SK-N-MC (cell line): ENCODE data around the gene CDKN2B-AS1.

Source experiments
- DNase-seq: peaks from one replicate; pipeline ENCODE4 v3.0.0-alpha.2; 2011; ENCODE audit warnings: low read depth, low spot score
- H3K27ac ChIP-seq: fragments of 200-600 bp; sonication (generic); 2 replicates; pipeline ENCODE4 v1.5.1; 2016; ENCODE audit warnings: mixed run types
- H3K36me3 ChIP-seq: fragments of 200-600 bp; sonication (generic); 2 replicates; pipeline ENCODE4 v1.6.1; 2017; ENCODE audit warnings: antibody characterized with exemption, low read length, mixed read lengths; ENCODE audit not compliant: insufficient read depth
- H3K4me3 ChIP-seq: fragments of 200-600 bp; sonication (generic); 2 replicates; pipeline ENCODE4 v1.5.1; 2016
- H3K9ac ChIP-seq: fragments of 200-600 bp; sonication (generic); 2 replicates; pipeline ENCODE4 v1.8.0; 2017; ENCODE audit warnings: mixed run types, mixed read lengths; ENCODE audit not compliant: insufficient read length
- H3K9me3 ChIP-seq: fragments of 200-600 bp; sonication (generic); 2 replicates; pipeline ENCODE4 v1.6.1; 2017; ENCODE audit warnings: low read depth, mild to moderate bottlenecking, antibody characterized with exemption, low read length, moderate library complexity, mixed read lengths
- EZH2 ChIP-seq: fragments of 200-600 bp; sonication (generic); IDR thresholded peaks from one replicate; pipeline ENCODE4 v1.6.1; 2017; ENCODE audit warnings: antibody characterized with exemption
- FOXP2 ChIP-seq: optimal IDR thresholded peaks from 2 replicates; pipeline ENCODE3; 2011; ENCODE audit warnings: mild to moderate bottlenecking, moderate library complexity; ENCODE audit not compliant: insufficient read depth; ENCODE audit errors: extremely low read length, control extremely low read depth
- POLR2AphosphoS5 ChIP-seq: IDR thresholded peaks from 2 replicates; pipeline ENCODE4 v1.6.1; 2012; ENCODE audit warnings: mild to moderate bottlenecking, low read depth, low read length, borderline replicate concordance

Gene CDKN2B-AS1

DNA sequence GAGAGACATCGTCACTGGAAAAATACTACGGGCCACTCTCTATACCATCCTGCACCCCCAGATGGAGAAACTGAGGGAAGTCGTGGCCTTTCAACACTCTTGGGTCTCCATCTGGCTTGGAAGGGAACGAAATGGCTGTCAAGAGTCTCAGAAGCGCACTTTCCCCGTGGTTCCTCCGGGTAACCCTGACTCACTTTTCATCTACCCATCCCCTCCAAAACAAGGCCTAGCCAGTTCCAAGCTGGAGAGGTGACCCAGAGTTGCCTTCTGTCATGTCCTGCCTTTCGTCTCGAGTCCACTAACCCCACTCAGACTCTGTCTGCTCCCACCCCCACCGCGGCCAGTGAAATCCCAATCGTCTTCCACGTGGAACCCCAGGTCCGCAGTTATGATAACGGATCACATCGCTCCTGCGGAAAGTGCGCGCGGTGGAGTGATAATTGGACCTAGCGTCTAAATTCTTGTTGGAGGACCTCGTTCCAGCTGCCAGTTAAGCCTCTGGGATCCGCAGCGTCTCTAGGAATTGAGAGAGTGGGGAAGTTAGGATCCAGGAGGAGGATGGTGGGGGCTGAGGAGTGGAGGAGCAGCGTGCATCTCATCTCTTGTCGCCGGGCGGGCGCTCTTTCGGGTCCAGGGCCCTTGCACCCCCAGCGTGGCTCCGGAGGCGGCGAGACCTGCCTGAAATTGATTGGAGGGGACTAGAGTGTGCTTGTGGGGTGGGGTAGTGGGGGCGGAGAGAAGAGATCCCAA, 5.0 kb upstream of the CDKN2B-AS1 start:
- TF ChIP-seq POLR2AphosphoS5, result no peak
- TF ChIP-seq EZH2, result no peak
- no peak for TF ChIP-seq FOXP2
- peak overlapping the region; percentile 80 for H3K4me3 ChIP-seq
- H3K36me3 ChIP-seq, result peaks cover 11% of the 10 kb centered on the region
- DNase-seq, result no peak
- peak overlapping the region; percentile 96 for H3K27ac ChIP-seq
- H3K9me3 ChIP-seq, result no peaks in the 10 kb centered on the region
- H3K9ac ChIP-seq, result no peak overlapping the region

DNA sequence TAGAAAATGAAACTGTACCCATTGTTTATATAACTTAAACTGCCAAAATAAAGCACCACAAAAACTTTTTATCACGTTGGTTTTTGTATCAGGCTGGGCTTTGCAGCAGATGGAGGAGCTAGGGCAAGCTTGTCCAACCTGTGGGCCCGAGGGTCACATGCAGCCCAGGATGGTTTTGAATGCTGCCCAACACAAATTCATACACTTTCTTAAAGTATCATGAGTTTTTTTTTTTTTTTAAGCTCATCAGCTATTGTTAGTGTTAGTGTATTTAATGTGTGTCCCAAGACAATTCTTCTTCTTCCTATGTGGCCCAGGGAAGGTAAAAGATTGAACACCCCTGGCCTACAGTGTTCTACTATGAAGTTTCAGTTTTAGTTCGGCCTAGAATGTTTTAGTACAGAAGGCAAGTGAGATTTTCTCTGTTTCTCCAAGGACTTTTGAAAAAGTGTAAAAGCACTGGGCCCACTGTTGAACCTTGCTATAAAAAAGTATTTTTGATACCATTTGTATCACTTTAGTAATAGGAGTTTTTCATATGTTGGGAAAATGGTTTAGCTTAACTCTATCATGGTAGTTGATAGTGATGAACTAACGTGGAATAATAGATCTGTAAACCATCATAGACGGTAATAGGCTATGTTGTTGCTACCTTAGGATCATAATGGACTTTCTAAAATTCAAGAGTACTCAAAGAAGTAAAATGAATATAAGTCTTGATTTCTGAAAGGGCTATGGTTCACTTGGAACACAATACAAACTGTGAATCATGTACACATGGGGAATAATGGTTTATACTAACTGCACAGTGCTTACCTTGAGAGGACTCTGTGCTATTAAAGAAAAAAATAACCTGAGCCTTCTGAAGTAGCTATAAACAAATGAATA, 3.3 kb upstream of the CDKN2B-AS1 start:
- Histone ChIP-seq H3K36me3 (peaks cover 11% of the 10 kb centered on the region), H3K27ac (peak overlapping the region; percentile 48; the same call in 1 of the 2 replicates), H3K9me3 (no peaks in the 10 kb centered on the region), H3K4me3 (peak overlapping the region; percentile 92), H3K9ac (peak overlapping the region; percentile 90)
- no peak for DNase-seq
- no peak for TF ChIP-seq EZH2
- TF ChIP-seq FOXP2, result no peak
- no peak for TF ChIP-seq POLR2AphosphoS5

DNA sequence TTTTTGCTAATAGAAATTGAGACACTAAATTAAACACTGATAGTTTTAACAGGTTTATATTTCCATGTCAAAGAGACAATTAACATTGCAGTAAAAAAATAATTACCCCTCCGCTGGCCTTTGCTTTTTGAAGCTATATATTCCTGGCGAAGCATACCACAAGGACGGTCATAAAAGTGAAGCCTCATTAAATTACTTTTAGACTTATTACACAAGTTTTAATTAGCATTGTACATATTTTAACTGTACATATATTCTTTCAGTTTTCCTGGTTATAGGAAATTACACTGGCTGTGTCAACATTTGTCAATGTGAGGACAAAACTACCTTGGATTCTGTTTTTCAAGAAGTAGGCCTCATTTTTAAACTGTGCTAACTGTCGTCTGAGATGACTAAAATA, 1.6 kb upstream of the CDKN2B-AS1 start:
- peak overlapping the region; percentile 92 for H3K4me3 ChIP-seq
- no peak for DNase-seq
- H3K9ac ChIP-seq, result peak overlapping the region; percentile 90
- H3K9me3 ChIP-seq, result no peaks in the 10 kb centered on the region
- H3K36me3 ChIP-seq, result peaks cover 15% of the 10 kb centered on the region
- no peak for TF ChIP-seq FOXP2
- TF ChIP-seq EZH2, result no peak
- no peak for TF ChIP-seq POLR2AphosphoS5
- H3K27ac ChIP-seq, result peak overlapping the region; percentile 84

DNA sequence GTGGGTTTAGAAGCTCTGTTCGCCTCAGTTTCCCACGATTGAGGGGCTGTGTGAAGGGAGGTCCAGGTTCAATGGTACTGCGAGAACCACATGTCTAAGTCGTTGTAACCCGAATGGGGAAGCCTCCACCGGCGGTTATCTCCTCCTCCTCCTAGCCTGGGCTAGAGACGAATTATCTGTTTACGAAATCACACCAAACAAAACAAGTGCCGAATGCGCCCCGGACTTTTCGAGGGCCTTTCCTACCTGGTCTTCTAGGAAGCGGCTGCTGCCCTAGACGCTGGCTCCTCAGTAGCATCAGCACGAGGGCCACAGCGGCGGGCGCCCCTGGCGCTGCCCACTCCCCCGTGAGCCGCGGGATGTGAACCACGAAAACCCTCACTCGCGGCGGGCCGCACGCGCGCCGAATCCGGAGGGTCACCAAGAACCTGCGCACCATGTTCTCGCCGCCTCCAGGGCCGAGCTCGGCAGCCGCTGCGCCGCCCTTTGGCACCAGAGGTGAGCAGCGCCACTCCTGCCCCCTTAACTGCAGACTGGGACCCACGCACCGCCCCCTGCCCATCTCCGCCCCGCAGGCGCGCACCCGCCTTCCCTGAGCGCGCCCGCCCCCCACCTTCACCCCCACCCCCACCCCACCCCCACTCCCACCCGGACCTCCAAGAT, 567 bp upstream of the CDKN2B-AS1 start, which contains the start of gene CDKN2A:
Gene CDKN2A, minus strand, starts transcription at position 500 of the 663 bp plus-strand sequence.
- no peaks in the 10 kb centered on the region for H3K9me3 ChIP-seq
- peak within 1 kb of the TSS; percentile 97 for H3K27ac ChIP-seq

DNA sequence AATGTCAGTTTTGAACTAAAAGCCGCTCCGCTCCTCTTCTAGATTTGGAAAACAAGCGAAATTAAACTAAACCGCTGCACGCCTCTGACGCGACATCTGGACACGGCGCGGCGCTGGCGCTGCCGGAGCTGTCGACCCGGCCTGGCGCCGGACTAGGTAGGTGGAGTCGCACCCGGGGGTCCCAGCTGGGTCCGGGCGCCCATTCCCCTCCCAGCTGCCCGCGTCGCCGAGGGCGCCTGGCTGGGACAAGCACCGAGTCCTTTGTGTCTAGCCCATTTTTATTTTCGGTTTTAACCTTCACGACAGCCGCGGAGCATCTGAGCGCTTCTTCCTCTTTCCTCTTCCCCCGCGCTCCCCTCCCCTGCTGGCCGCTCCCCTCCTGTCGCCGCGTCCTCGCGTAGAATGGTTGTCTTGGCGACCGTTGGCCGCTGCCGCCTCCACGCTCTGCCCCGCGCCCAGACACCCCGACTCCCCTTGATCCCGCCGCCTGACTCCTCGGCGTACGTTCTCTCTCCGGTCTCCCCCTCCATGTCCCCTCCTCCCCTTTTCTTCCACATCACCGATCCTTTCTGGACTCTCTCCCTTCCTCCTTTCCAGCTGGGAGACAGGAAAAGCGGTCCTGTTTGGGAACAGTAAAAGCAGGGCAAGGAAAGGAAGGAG, 545 bp downstream of the CDKN2B-AS1 start:
- Histone ChIP-seq H3K9ac (peak overlapping the region; percentile 88), H3K36me3 (peaks cover 6% of the 10 kb centered on the region), H3K27ac (peak overlapping the region; percentile 97), H3K9me3 (no peaks in the 10 kb centered on the region), H3K4me3 (peak overlapping the region; percentile 95)
- DNase-seq, result no peak
- TF ChIP-seq FOXP2, result no peak
- TF ChIP-seq POLR2AphosphoS5, result no peak
- TF ChIP-seq EZH2, result no peak

More for the DNA sequence above, 567 bp upstream of the CDKN2B-AS1 start, which contains the start of gene CDKN2A:
- peak within 1 kb of the TSS; percentile 95 for H3K4me3 ChIP-seq
- TF ChIP-seq EZH2 (no peak), FOXP2 (no peak), POLR2AphosphoS5 (peak; percentile 75)
- no peak for DNase-seq
- H3K36me3 ChIP-seq, result peaks cover 15% of the 10 kb centered on the region
- peak within 1 kb of the TSS; percentile 90 for H3K9ac ChIP-seq

DNA sequence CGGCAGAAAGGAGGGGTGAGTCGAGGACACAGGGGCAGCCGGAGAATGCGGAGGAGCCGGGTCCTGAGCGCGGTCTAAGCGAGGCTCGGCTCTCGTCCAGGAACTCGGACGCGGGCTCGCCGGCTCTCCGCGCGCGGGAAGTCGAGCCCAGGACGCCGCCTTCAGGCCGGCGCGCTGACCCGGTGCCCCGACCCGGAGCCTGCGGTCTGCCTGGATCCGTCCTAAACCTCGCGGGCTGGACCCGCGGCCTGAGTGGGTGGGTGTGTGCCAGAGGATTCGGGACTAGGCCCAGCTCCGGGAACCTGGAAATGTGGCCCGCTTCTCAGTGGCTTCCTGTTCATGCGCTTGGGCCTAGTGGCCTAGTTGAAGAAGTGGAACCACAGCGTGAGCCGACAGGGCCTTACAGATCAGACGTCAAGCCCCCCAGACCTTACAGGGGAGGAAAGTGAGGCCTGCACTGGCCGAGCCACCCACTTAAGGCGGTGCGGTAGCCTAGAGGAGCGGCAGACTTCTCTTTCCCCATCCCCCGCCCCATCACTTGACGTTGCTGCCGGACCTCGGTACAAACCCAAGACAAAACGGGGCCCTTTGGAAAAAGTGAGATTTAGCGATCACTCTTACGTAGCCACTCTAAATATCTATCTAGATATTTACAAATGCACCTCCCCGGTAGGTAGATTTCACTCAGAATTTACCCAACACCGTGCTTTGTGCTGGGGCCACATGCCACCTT, 1.2 kb downstream of the CDKN2B-AS1 start:
- no peak for DNase-seq
- peak overlapping the region; percentile 88 for H3K9ac ChIP-seq
- H3K27ac ChIP-seq, result peak overlapping the region; percentile 97

DNA sequence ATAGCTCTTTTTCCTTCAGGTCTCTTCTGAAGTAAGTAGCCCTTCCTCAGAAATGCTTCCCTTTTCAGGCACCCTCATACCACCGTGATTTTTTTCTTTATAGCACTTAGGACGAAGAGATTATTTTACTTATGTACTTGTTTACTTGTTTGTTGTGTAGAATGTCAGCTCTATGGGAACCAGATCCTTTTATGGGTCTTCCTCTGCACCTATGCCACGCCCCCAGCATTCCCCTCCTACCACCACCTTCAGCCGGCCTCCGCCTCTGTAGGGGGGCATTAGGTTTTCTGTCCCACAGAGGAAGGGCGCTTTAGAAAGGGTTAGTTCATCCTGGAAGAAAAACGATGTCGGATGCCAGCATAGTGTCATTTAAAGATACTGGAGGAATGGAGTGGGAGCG, 1.8 kb downstream of the CDKN2B-AS1 start:
- no peak for DNase-seq
- Histone ChIP-seq H3K27ac (peak overlapping the region; percentile 97; the same call in 1 of the 2 replicates), H3K36me3 (0 out of 2 replicates have a peak, but pooled peaks cover 4% of the 10 kb centered on the region), H3K4me3 (peak overlapping the region; percentile 95), H3K9me3 (no peaks in the 10 kb centered on the region), H3K9ac (peak overlapping the region; percentile 88)
- TF ChIP-seq FOXP2 (no peak), EZH2 (no peak), POLR2AphosphoS5 (0 out of 2 replicates have a peak, but pooled peaks have one; percentile 45)

More for the DNA sequence above, 1.2 kb downstream of the CDKN2B-AS1 start:
- 0 out of 2 replicates have a peak, but pooled peaks cover 4% of the 10 kb centered on the region for H3K36me3 ChIP-seq
- TF ChIP-seq EZH2 (no peak), POLR2AphosphoS5 (no peak), FOXP2 (no peak)
- H3K4me3 ChIP-seq, result peak overlapping the region; percentile 95
- H3K9me3 ChIP-seq, result no peaks in the 10 kb centered on the region
